Activated CD4-positive, alpha-beta T cell treated with anti-CD3 and anti-CD28 coated beads, Interleukin-2, amount 10 ng/mL, durations not matched to agents 7 days and 5 days (primary cell): ENCODE data around the gene CNTN1. TPM values are rescaled to one million over a fixed set of nuclear protein-coding genes. Genes with fewer than 3 reads are reported as not detected.

Experiments
- CTCF ChIA-PET: fragments of 350-600 bp; sonication (Branson Sonifier 250); formaldehyde crosslinking; loops from one replicate; lab custom pipeline; 2021; ENCODE audit warnings: antibody characterized with exemption; lab: Charles Lee
- POLR2A ChIA-PET: fragments of 350-600 bp; sonication (Branson Sonifier 250); formaldehyde crosslinking; loops from one replicate; lab custom pipeline; 2021; ENCODE audit warnings: antibody characterized with exemption; lab: Charles Lee
- DNase-seq: peaks from one replicate; pipeline ENCODE4 v3.0.0-alpha.2; 2020
- H3K27ac Mint-ChIP-seq: one replicate; pipeline ENCODE4 v1.8.0; 2021; ENCODE audit warnings: mild to moderate bottlenecking, moderate library complexity, mixed read lengths
- H3K27me3 Mint-ChIP-seq: one replicate; pipeline ENCODE4 v1.8.0; 2021; ENCODE audit warnings: mixed read lengths
- H3K36me3 Mint-ChIP-seq: one replicate; pipeline ENCODE4 v1.8.0; 2021; ENCODE audit warnings: low read depth, mixed read lengths
- H3K4me1 Mint-ChIP-seq: one replicate; pipeline ENCODE4 v1.8.0; 2021; ENCODE audit warnings: mixed read lengths
- H3K4me3 Mint-ChIP-seq: one replicate; pipeline ENCODE4 v1.8.0; 2021; ENCODE audit warnings: mild to moderate bottlenecking, moderate library complexity, mixed read lengths
- H3K9me3 Mint-ChIP-seq: one replicate; pipeline ENCODE4 v1.8.0; 2021; ENCODE audit warnings: mixed read lengths
- total RNA-seq, 2 experiments: library from RNA; stranded (reverse); gene quantifications; one replicate each; pipeline ENCODE4 v1.2.3, GENCODE V29; 2021

CNTN1 gene
- total RNA-seq, 2 experiments from 2014 or later = not detected

- no peaks in the 10 kb centered on the region for H3K4me1 Mint-ChIP-seq
- DNase-seq = no peak
- no peak overlapping the region for H3K4me3 Mint-ChIP-seq
Observed at GRCh38 chr12:40980427-40980961, 288.3 kb downstream of the CNTN1 start.

GRCh38 chr12:40986001-40986400 is 293.8 kb downstream of the CNTN1 start:
- ChIA-PET POLR2A (no interaction called here), CTCF (no interaction called here)
- Mint-ChIP-seq H3K4me3 (no peak overlapping the region), H3K9me3 (no peaks in the 10 kb centered on the region), H3K27me3 (no peaks in the 10 kb centered on the region), H3K36me3 (no peaks in the 10 kb centered on the region), H3K4me1 (no peaks in the 10 kb centered on the region), H3K27ac (no peak overlapping the region)
- no peak for DNase-seq

More at GRCh38 chr12:40980427-40980961, 288.3 kb downstream of the CNTN1 start:
- peaks cover 3% of the 10 kb centered on the region for H3K27me3 Mint-ChIP-seq
- no peak overlapping the region for H3K27ac Mint-ChIP-seq
- CTCF ChIA-PET = no interaction called here
- POLR2A ChIA-PET = no interaction called here
- no peaks in the 10 kb centered on the region for H3K9me3 Mint-ChIP-seq
- no peaks in the 10 kb centered on the region for H3K36me3 Mint-ChIP-seq

- POLR2A ChIA-PET = no interaction called here
- Mint-ChIP-seq H3K9me3 (no peaks in the 10 kb centered on the region), H3K27me3 (no peaks in the 10 kb centered on the region), H3K4me1 (no peaks in the 10 kb centered on the region), H3K4me3 (no peak overlapping the region), H3K36me3 (no peaks in the 10 kb centered on the region), H3K27ac (no peak overlapping the region)
- CTCF ChIA-PET = no interaction called here
- no peak for DNase-seq
Observed at GRCh38 chr12:40988355-40988754, 296.1 kb downstream of the CNTN1 start.

- DNase-seq = no peak
- ChIA-PET POLR2A (no interaction called here), CTCF (no interaction called here)
- Mint-ChIP-seq H3K27ac (no peak overlapping the region), H3K9me3 (no peaks in the 10 kb centered on the region), H3K27me3 (no peaks in the 10 kb centered on the region), H3K36me3 (no peaks in the 10 kb centered on the region), H3K4me1 (no peaks in the 10 kb centered on the region), H3K4me3 (no peak overlapping the region)
Observed at GRCh38 chr12:40988824-40989223, 296.6 kb downstream of the CNTN1 start.

- H3K4me3 Mint-ChIP-seq = no peak overlapping the region
- POLR2A ChIA-PET = no interaction called here
Observed at GRCh38 chr12:40989785-40990184, 297.5 kb downstream of the CNTN1 start.

GRCh38 chr12:40992158-40992557 is 299.9 kb downstream of the CNTN1 start:
- Mint-ChIP-seq H3K36me3 (no peaks in the 10 kb centered on the region), H3K27me3 (no peaks in the 10 kb centered on the region), H3K4me1 (no peaks in the 10 kb centered on the region), H3K27ac (no peak overlapping the region), H3K9me3 (no peaks in the 10 kb centered on the region), H3K4me3 (no peak overlapping the region)
- CTCF ChIA-PET = no interaction called here
- DNase-seq = no peak
- POLR2A ChIA-PET = no interaction called here

More at GRCh38 chr12:40989785-40990184, 297.5 kb downstream of the CNTN1 start:
- CTCF ChIA-PET = no interaction called here
- no peak for DNase-seq
- Mint-ChIP-seq H3K4me1 (no peaks in the 10 kb centered on the region), H3K27me3 (no peaks in the 10 kb centered on the region), H3K27ac (no peak overlapping the region), H3K9me3 (no peaks in the 10 kb centered on the region), H3K36me3 (no peaks in the 10 kb centered on the region)

- H3K36me3 Mint-ChIP-seq = no peaks in the 10 kb centered on the region
- POLR2A ChIA-PET = no interaction called here
Observed at GRCh38 chr12:40992674-40993073, 300.4 kb downstream of the CNTN1 start.

GRCh38 chr12:40993158-40993557 is 300.9 kb downstream of the CNTN1 start:
- H3K4me1 Mint-ChIP-seq = no peaks in the 10 kb centered on the region
- H3K27ac Mint-ChIP-seq = no peak overlapping the region
- ChIA-PET CTCF (no interaction called here), POLR2A (no interaction called here)
- H3K36me3 Mint-ChIP-seq = no peaks in the 10 kb centered on the region
- H3K27me3 Mint-ChIP-seq = no peaks in the 10 kb centered on the region
- H3K9me3 Mint-ChIP-seq = no peaks in the 10 kb centered on the region
- no peak overlapping the region for H3K4me3 Mint-ChIP-seq
- DNase-seq = no peak

More at GRCh38 chr12:40992674-40993073, 300.4 kb downstream of the CNTN1 start:
- no peaks in the 10 kb centered on the region for H3K9me3 Mint-ChIP-seq
- DNase-seq = no peak
- H3K27ac Mint-ChIP-seq = no peak overlapping the region
- H3K4me1 Mint-ChIP-seq = no peaks in the 10 kb centered on the region
- CTCF ChIA-PET = no interaction called here
- H3K27me3 Mint-ChIP-seq = no peaks in the 10 kb centered on the region
- H3K4me3 Mint-ChIP-seq = no peak overlapping the region

GRCh38 chr12:40996091-40996490 is 303.9 kb downstream of the CNTN1 start:
- Mint-ChIP-seq H3K36me3 (no peaks in the 10 kb centered on the region), H3K4me1 (no peaks in the 10 kb centered on the region), H3K4me3 (no peak overlapping the region), H3K9me3 (no peaks in the 10 kb centered on the region), H3K27ac (no peak overlapping the region), H3K27me3 (no peaks in the 10 kb centered on the region)
- ChIA-PET POLR2A (no interaction called here), CTCF (no interaction called here)
- DNase-seq = no peak

- Mint-ChIP-seq H3K4me1 (no peaks in the 10 kb centered on the region), H3K27me3 (no peaks in the 10 kb centered on the region)
- CTCF ChIA-PET = no interaction called here
Observed at GRCh38 chr12:40999210-40999609, 307.0 kb downstream of the CNTN1 start.

GRCh38 chr12:41008472-41008871 is 316.2 kb downstream of the CNTN1 start:
- Mint-ChIP-seq H3K36me3 (no peaks in the 10 kb centered on the region), H3K4me3 (no peak overlapping the region), H3K27me3 (no peaks in the 10 kb centered on the region), H3K27ac (no peak overlapping the region), H3K9me3 (peaks cover 50% of the 10 kb centered on the region), H3K4me1 (no peaks in the 10 kb centered on the region)
- POLR2A ChIA-PET = no interaction called here
- DNase-seq = no peak
- CTCF ChIA-PET = no interaction called here

More at GRCh38 chr12:40999210-40999609, 307.0 kb downstream of the CNTN1 start:
- POLR2A ChIA-PET = no interaction called here
- no peak overlapping the region for H3K27ac Mint-ChIP-seq
- H3K36me3 Mint-ChIP-seq = no peaks in the 10 kb centered on the region
- H3K4me3 Mint-ChIP-seq = no peak overlapping the region
- peaks cover 13% of the 10 kb centered on the region for H3K9me3 Mint-ChIP-seq
- DNase-seq = no peak

GRCh38 chr12:41011939-41012338 is 319.7 kb downstream of the CNTN1 start:
- ChIA-PET POLR2A (no interaction called here), CTCF (no interaction called here)
- no peak overlapping the region for H3K4me3 Mint-ChIP-seq
- H3K36me3 Mint-ChIP-seq = no peaks in the 10 kb centered on the region
- no peak for DNase-seq
- no peaks in the 10 kb centered on the region for H3K4me1 Mint-ChIP-seq
- H3K27ac Mint-ChIP-seq = no peak overlapping the region
- peaks cover 31% of the 10 kb centered on the region for H3K9me3 Mint-ChIP-seq
- no peaks in the 10 kb centered on the region for H3K27me3 Mint-ChIP-seq

- Mint-ChIP-seq H3K27me3 (no peaks in the 10 kb centered on the region), H3K9me3 (peaks cover 16% of the 10 kb centered on the region), H3K4me1 (no peaks in the 10 kb centered on the region), H3K4me3 (no peak overlapping the region), H3K36me3 (no peaks in the 10 kb centered on the region), H3K27ac (no peak overlapping the region)
- ChIA-PET POLR2A (no interaction called here), CTCF (no interaction called here)
- DNase-seq = no peak
Observed at GRCh38 chr12:41013881-41014642, 321.8 kb downstream of the CNTN1 start.

GRCh38 chr12:41014643-41015020 is 322.4 kb downstream of the CNTN1 start:
- no peak for DNase-seq
- Mint-ChIP-seq H3K4me3 (no peak overlapping the region), H3K27me3 (no peaks in the 10 kb centered on the region), H3K36me3 (no peaks in the 10 kb centered on the region), H3K9me3 (peaks cover 16% of the 10 kb centered on the region), H3K4me1 (no peaks in the 10 kb centered on the region), H3K27ac (no peak overlapping the region)
- CTCF ChIA-PET = no interaction called here
- POLR2A ChIA-PET = no interaction called here
